HG02970 (cell line): ENCODE measurements around the gene COQ10A.

ENCODE experiments used
- ATAC-seq: cut with Tn5 transposase; IDR thresholded peaks from one replicate; pipeline ENCODE4 v1.9.1; 2021; ENCODE audit warnings: mild to moderate bottlenecking, moderate library complexity, moderate number of reproducible peaks; ENCODE audit not compliant: unreplicated experiment, low FRiP score

COQ10A gene

DNA sequence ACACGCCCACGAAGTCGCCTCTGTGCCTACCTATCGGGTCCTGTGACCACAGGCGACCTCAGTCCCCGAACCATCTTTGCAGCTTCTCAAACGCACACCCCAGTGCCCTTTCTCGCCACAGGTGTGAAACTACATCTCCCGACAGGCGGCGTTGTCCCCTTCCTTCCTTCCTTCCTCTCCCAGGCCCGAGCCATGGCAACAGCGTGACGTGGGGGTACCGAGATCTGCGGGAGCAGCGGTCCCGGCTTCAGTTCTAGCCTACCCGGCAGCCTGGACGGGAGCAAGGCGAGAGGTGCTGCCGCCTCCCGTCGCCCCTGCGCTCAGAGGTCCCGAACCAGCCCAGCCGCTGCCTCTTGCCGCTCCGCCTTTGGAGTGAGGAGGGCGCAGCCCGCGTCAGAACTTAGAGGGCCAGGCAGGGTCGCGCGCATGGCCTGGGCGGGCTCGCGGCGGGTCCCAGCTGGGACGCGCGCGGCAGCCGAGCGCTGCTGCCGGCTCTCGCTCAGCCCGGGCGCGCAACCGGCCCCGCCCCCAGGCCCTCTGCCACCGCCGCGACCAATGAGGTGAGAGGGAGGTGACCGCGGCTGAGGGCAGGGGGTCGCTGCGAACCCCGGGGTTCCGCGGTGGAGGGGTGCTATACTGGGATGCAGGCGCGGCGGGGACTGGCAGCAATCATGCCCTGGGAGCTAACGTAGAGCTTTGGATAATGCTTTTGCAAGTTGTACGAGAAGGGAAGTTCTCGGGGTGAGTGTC is at the start of gene COQ10A:
Gene COQ10A (plus strand): TSS at position 250 of the 750 bp plus-strand sequence. CDS start 177 bp downstream, at position 427.
- ATAC-seq: peak; percentile 79

DNA sequence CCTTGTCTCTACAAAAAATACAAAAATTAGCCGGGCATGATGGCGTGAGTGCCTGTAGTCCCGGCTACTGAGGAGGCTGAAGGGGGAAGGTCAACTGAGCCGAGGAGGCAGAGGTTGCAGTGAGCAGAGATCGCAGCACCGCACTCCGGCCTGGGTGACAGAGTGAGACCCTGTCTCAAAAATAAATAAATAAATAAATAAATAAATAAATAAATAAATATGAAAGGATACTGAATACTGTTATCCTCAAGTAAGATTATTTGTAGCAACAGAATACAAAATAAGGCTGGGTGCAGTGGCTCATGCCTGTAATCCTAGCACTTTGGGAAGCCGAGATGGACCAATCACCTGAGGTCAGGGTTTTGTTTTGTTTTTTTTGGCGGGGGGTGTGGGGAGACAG is 46.9 kb upstream of the COQ10A start:
- ATAC-seq: no peak

DNA sequence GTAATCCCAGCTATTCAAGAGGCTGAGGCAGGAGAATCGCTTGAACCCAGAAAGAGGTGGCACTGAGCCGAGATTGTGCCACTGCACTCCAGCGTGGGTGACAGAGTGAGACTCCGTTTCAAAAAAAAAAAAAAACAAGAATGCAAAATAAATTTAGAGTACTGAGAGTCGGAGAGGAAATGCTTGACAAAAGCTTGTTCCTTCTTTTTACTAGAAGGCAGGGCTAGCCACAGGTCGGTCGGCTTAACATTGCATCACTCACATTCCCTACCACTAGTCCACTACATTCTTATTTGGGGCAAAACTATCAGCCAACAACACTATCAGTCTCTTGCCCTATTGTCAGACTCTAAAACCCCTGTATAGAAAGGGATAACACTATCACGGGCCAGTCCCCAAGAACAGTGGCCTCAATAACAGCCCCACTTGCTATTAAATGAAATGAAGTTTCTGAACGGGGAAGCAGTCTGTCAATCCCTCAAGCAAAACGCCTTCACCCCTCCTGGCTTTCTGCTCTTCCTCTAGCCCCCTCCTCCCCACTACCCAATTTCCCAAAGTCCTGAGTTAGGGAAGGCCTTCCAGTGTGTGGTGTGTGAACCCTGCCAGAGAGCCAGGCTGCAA is 46.0 kb upstream of the COQ10A start:
- ATAC-seq: no peak

DNA sequence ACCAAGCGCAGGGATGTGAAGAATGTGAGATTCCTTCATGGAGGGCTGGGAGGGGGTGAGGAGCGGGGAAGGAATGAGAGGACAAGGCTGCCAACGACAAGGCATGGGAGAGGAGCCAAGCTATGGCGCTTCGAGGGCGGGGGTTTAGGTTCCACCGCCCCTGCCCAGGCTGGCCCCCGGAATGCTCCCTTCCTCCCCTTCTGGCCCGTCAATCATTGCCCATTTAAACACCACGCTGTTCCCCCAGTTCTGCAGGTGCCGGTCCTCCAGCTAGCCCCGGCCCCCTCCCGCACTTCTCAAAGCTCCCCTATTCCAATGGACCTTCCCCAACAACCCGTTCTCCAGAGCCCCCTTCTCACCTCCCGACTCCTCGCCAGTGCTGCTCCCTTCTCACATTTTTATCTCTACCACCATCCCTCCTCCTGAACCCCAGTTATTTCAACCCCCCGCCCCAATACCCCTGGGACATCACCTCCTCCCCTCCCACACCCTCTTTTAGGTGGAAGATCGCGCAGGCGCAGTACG is 45.4 kb upstream of the COQ10A start:
- ATAC-seq: no peak

DNA sequence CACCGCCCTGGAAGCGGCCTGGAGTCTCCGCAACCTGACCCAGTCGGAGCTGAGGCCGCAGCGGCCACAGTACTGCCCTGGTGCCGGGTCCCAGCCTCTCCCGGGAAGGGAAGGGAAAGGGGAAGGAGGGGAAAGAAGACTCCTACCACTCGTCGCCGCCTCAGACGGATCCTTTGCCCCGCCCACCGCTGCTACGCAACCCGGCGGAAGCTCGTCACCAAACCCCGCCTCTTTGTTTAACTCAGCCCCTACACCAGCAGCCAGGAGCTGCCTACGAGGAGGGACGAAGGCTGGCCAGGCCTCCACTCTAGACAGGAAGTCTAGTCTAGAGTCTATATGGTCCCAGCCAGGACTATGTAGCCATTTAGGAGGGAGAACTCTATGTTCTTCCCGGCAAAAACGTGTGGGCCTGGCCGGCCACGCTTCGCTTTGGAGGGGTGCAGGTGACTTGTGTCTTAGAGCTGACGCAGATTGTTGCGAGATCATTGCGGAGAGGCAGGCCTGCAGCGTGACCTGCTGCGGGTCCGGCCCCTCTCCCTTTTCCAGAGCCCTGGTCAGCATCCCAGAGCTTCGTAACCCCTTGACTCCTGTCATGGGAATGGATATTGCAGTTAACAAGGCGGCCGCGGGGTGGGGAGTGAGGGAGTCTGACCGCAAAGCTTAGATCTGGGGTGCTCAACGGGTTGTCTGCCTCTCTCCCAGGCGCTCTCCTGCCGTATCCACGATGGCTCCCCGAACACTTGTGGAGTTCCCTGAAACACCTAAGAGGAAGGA is 44.8 kb upstream of the COQ10A start, which contains the start of gene RNF41:
Gene RNF41 (minus strand): TSS at position 166 of the 774 bp plus-strand sequence. CDS start 7,875 bp downstream, outside the sequence.
- peak; percentile 73 for ATAC-seq

DNA sequence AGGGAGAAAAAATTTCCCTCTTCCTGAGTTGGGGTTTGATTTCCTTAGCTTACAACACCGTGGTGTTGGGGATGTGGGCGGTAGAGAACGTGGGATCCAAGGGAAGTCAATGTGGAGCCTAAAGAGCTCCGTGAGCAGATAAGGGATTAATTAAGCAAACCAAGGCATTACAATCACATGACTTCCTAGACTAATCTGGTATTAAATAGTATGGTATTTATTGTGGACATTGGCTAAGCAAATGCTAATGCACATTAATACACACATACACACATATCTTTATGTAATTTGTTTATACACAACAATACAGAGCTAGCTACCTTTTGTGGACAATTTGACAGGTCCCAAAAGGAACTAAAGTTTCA is 44.2 kb upstream of the COQ10A start:
- no peak for ATAC-seq

DNA sequence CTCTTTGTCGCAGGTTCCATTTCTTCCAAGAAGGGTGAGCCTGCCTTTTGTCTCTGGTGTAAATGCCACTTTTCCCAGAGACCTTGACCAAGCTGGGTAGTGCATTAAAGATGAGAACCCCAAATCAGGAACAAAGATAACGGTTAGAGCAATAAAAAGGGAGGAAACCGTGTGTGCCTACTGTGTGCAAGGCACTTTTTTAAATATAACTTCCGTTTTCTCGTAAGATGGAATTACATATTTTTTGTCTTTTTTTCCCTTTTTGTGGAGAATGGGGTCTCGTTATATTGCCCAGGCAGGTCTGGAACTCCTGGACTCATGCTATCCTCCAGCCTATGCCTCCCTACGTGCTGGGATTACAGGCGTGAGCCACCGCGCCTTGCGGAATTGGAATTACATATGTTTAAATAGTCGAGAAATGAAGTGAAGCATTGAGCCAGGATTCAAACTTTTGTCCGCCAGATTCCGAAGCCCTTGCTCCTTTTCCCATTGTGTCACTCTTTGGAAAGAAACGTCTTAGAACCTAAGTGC is 43.1 kb upstream of the COQ10A start:
- ATAC-seq: no peak

DNA sequence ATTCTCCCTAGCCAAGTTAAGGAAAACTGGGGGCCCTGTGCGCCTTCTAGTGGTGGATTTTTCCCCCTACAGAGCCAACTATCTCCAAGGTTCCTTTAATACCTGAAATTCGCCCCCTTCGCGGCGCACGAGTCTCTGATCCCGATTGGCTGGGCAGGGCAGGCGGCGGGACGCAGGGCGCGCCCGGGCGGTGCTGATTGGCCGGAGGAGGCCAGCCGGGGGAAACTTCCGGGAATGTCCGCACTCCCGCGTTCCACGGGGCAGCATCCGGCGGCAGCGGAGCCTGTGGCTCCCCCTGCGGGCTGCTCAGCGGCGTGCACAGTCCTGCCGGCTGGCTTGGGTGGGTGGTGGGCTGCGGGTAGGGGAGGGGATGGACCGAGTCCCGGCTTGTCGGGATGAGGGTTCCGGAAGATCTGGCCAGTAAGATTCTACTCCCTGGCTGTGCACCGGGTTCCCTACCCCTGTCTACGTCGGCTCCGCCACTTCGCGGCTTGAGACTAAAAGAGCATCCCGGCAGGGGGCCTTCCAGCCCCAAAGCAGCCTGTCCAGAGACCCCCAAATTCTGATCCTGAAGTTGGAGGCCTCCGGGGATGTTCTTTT is 42.5 kb upstream of the COQ10A start, which contains the start of gene NABP2:
Gene NABP2 (plus strand): TSS at position 241 of the 600 bp plus-strand sequence. CDS start 515 bp downstream, outside the sequence.
- ATAC-seq: peak; percentile 74

DNA sequence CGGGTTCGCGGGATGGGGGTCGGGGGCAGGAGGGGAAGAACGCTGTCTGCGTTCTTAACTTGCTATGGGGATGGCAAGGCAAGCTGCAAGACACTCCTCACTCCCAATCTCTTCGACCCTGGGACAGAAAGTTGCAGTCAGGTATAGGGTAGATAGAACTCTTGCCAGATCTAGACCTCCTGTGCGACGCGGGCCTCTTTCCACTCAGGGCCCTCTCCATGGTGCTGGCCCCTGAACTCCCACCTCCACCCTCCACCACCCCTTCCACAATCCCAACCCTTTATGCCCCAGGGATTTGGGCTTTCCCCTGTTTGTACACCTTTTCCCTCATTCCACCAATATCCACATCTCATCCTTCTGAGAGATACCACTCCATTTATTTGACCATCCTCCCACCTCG is 41.8 kb upstream of the COQ10A start:
- ATAC-seq: no peak

DNA sequence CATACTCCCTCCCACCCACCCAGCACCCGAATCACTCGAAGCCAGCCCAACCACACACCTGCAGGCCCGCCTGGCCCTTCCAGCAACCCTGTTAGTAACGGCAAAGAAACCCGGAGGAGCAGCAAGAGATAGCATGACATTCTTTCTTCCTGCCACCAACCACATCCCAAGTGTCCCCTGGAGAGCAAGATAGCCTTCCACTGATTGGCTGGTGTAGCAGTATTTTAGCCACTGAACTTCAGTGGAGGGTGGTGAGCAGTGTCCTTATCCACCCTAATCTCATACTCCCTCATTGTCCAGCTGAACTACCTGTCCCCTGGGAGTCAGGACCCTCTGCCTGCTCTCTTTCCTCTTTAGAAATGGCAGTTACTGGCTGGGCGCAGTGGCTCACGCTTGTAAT is 37.7 kb upstream of the COQ10A start:
- no peak for ATAC-seq

DNA sequence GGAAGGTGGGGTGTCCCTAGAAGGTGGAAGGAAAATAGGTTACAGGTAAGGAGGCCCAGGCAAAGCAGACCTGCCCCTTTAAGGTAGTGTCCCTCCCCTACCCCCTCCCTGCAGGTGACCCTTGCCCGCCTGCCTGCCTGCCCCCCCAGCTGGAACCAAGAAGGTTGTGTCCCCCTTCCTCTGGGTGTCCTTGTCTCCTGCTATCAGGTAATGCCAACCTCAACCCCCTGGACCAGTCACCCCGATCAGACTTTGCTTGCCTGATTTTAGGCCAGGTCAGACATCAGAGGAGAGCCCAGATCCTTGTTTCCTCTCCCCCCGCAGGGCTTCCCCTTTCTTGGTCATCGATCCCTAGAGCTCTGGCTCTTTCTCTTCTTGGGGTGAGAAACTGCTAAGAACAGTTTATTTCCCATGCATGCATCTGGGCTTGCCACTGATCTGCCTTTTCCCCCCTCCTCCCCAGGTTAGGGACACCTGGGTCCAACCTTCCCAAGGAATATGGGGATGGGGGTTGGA is 36.8 kb upstream of the COQ10A start, which contains the start of gene SLC39A5:
Gene SLC39A5 (plus strand): TSS at position 136 of the 516 bp plus-strand sequence. CDS start 1,224 bp downstream, outside the sequence.
- ATAC-seq: no peak

DNA sequence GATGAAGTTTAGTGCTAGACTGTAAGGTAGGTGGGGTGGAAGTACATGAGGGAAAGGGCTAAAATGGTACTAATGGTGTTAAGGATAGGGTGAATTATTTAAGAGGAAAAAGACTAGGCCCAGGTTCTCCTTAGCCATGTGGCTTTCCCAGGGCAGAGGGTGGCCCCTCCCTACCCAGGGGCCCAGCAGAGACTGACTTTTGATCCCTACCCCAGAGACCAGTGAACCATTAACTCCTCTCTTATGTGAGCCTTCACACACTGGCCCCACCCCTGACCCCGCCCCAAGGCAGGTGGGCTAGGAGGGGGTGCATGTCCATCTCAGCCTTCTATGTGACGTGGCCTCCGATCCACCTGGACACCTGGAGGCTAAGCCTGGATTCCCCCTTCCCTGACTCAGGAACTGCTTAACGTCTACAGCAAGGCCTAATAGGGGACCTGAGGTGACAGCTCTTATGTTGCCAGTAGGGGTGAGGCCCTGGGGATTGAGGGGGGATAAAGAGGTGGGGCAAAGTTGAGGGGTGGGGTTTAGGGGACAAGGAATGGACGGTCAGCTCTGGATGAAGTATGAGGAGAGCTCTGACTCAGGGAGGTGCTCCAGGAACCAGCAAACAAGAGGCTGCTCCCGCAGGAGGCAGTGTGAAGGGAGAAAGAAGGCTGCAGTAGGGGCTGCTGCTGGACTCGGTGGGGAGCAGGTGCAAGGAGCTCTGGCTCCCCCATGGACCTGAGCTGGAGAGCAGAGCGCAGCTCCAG is 36.1 kb upstream of the COQ10A start:
- ATAC-seq: no peak

DNA sequence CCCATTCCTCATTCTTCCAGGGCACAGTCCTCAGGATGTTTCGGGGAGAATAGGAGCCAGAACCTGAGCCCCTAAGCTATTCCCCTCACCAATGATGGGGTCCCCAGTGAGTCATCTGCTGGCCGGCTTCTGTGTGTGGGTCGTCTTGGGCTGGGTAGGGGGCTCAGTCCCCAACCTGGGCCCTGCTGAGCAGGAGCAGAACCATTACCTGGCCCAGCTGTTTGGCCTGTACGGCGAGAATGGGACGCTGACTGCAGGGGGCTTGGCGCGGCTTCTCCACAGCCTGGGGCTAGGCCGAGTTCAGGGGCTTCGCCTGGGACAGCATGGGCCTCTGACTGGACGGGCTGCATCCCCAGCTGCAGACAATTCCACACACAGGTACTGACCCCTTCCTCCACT is 35.6 kb upstream of the COQ10A start:
- no peak for ATAC-seq

DNA sequence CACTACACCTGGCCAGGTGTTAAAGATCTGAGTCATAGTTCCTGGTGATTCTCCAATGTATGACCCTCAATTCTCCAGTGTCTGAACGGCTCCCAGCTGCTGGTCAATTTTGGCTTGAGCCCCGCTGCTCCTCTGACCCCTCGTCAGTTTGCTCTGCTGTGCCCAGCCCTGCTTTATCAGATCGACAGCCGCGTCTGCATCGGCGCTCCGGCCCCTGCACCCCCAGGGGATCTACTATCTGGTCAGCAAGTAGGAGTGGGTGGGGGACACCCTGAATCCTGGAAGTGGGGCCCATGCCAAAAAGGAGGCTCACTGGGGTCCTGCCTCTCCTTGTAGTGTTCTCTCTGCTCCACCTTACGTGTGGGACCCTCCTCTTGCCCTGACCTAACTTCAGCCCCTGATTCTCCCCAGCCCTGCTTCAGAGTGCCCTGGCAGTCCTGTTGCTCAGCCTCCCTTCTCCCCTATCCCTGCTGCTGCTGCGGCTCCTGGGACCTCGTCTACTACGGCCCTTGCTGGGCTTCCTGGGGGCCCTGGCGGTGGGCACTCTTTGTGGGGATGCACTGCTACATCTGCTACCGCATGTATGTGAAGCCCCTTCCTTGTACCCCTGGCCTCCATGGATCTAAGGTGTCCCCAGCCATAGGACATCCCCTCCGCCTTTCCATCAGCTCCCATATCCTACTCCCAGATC is 31.9 kb upstream of the COQ10A start:
- ATAC-seq: no peak

DNA sequence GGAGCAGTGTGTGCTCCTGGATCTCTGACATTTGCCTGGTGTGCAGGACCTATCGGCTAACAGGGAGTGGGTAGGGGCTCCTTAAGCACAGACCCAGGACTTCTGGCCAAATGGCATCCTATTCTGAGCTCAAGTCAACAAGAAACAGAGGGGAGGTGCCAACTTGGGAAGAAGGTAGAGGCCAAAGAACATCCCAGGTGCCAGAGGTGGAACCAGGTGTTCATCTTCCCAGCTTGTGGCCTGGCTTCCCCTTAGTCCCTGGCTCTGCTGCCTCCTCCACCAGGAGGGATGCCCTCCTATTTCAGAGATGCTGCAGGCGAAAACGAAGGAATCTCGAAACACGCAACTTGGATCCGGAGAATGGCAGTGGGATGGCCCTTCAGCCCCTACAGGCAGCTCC is 30.7 kb upstream of the COQ10A start:
- no peak for ATAC-seq

DNA sequence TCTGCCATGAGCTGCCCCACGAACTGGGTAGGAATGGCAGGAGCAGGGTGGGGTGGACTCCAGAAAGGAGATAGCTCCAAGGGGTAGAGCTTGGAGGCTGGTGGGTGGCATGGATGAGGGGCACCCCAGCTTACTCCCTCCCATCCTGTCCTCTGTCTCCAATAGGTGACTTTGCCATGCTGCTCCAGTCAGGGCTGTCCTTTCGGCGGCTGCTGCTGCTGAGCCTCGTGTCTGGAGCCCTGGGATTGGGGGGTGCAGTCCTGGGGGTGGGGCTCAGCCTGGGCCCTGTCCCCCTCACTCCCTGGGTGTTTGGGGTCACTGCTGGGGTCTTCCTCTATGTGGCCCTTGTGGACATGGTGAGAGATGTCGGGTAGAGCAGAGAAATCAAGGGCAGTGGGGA is 29.8 kb upstream of the COQ10A start:
- ATAC-seq: no peak

DNA sequence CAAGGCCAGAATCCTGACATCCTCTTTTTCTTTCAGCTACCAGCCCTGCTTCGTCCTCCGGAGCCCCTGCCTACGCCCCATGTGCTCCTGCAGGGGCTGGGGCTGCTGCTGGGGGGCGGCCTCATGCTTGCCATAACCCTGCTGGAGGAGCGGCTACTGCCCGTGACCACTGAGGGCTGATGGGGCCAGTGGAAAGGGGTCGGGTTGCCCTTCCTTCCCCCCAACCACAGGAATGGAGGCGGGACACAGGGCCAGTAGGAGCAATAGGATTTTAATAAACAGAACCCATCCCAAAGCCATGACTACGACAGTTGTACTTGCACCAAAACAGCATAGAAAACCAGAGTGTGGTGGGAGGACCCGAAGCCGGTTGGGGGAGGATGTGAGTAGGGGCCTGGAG is 29.2 kb upstream of the COQ10A start:
- ATAC-seq: no peak

DNA sequence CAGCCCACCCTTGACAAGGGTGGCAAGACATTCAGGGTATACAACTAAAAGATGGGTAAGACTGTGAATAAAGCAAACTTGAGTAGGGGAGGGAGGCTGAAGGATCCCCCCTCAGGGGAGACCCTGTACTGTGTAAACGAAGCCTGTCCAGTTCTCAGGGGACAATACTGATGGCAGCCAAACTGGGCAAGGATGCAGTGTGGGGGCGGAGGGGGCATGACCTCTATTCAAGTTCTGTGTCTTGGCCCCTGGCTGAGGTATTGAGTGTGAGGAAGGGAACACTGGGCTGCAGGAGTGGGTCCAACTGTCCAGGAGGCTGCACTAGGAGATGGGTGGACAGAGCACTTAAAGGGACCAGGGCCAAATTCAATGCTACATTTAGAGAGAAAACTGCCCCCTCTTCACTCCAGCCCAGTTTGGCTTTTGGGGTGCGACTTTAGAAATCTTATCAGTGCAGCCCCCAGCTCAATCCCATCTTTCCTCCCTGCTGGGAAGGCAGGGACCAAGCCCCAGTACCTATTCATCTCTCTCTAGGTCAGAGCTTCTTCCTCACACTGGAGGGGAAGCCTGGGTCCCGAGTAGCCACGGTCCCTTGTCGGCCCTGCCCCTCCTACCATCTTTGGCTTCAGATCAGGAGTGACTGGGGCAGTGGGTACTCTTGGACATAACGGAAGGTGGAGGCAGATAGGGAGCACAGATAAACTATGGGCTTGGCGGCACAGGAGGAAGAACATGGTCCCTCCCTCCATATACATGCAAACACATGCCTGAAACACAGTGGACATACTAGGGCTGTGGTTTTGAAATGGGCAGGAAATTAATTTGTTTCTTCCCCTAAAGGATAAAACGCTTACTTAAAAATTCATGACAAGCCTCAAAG is 25.1 kb upstream of the COQ10A start:
- ATAC-seq: no peak
